Activated naive CD4-positive, alpha-beta T cell treated with anti-CD3 and anti-CD28 coated beads, Interleukin-2, amount 10 ng/mL, durations not matched to agents 5 hours and 36 hours (primary cell): Measurements from ENCODE around the gene SPTLC3. TPM values are rescaled to one million over a fixed set of nuclear protein-coding genes. Genes with fewer than 3 reads are reported as not detected.

Experiments
- total RNA-seq, 2 experiments: library from RNA; stranded (reverse); gene quantifications; one replicate each; pipeline ENCODE4 v1.2.3, GENCODE V29; 2021

The SPTLC3 gene
- under 1 TPM; 0.05 to 0.17 TPM for total RNA-seq

DNA sequence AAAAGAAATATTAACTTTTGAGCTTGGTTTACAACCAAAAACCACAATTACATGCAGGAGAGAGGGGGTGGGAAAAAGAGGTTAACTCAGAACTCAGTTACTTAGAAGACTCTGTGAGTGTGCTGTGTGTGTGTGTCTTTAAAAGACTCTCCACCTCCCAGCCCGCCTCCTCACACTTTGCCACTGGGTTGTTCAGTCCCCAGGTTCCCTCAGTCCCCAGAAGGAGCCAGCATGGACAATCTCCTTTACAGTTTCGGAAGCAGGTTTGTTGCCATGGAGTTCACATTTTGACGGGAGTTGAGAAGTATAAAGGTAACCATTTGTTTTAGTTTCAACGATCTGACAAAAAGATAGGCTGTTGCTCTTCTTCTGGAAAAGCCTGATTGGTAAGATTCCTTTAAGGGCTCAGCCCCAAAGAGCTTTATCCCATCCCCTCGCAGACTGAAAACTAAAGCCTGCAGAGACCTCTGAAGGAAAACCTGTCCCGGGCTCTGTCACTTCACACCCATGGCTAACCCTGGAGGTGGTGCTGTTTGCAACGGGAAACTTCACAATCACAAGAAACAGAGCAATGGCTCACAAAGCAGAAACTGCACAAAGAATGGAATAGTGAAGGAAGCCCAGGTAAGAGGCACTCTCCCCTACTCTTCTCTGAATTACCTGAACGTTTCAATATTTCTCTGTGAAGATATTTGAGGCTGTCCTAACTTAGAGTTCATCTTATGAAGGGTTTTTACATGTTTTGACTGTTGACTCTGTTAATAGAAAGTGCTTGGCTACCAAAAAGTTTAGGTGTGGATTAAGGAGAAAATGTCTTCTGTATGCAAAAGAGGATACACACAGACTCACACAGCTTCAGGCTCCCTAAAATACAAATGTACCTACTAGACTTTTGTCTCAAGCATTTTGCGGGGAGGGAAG lies at the start of gene SPTLC3:
TSS of gene SPTLC3 (plus strand) at position 212 of the 921 bp plus-strand sequence. CDS start at position 508, 296 bp downstream.

Other genes starting within 250 kb of the SPTLC3 start
- 1 to 10 TPM; 1.1 to 1.3 TPM for gene ISM1, start 212.3 kb downstream of the SPTLC3 start, total RNA-seq